Uterus (tissue), 4 donors: ENCODE measurements around the gene COL4A2. TPM values are rescaled to one million over a fixed set of nuclear protein-coding genes. Genes with fewer than 3 reads are reported as not detected.

ENCODE experiments used
- DNase-seq, 2 donors: peaks; one replicate each; pipeline ENCODE4 v3.0.0-alpha.2; 2019 to 2020
- H3K27ac ChIP-seq, 2 donors: fragments of 200-600 bp; sonication (generic); 1 replicate in 1 of 2; 2 replicates in 1 of 2; pipeline ENCODE4 v1.5.1; 2016 to 2018
- H3K27me3 ChIP-seq, 2 donors: fragments of 200-600 bp; sonication (generic); one replicate each; pipeline ENCODE4 v1.5.1; 2018 to 2019; ENCODE audit warnings: control low read depth in 1 of 2
- H3K36me3 ChIP-seq, 2 donors: fragments of 200-600 bp; sonication (generic); one replicate each; pipeline ENCODE4 v1.5.1; 2019; ENCODE audit warnings: control low read depth in 1 of 2
- H3K4me1 ChIP-seq, 2 donors: fragments of 200-600 bp; sonication (generic); one replicate each; pipeline ENCODE4 v1.5.1; 2018 to 2019; ENCODE audit warnings: control low read depth in 1 of 2
- H3K4me3 ChIP-seq, 2 donors: fragments of 200-600 bp; sonication (generic); 1 replicate in 1 of 2; 2 replicates in 1 of 2; pipeline ENCODE4 v1.5.1; 2018 to 2019; ENCODE audit warnings: mild to moderate bottlenecking in 1 of 2
- H3K9me3 ChIP-seq, 2 donors: fragments of 200-600 bp; sonication (generic); one replicate each; pipeline ENCODE4 v1.5.1; 2019; ENCODE audit warnings: control low read depth in 1 of 2
- CTCF ChIP-seq, 4 experiments: fragments of 200-600 bp in 2 of 4; fragments of 450-650 bp in 2 of 4; sonication (generic) in 2 of 4; IDR thresholded peaks; one replicate each; pipeline ENCODE4 v1.5.1; 2016 to 2019; ENCODE audit warnings: antibody characterized with exemption in 4 of 4, mild to moderate bottlenecking in 2 of 4, moderate library complexity in 1 of 4
- POLR2A ChIP-seq, 2 donors: fragments of 450-650 bp; IDR thresholded peaks; one replicate each; pipeline ENCODE4 v1.6.1; 2016; ENCODE audit warnings: antibody characterized with exemption in 2 of 2, mild to moderate bottlenecking in 1 of 2, moderate library complexity in 1 of 2
- intact Hi-C: fragments of 100-400 bp; cut with DNase I; formaldehyde crosslinking; loops from one replicate; pipeline ENCODE4 v1.15.1; 2023; ENCODE audit warnings: low total_unique reads
- total RNA-seq, 4 donors: library from RNA; depleted of rRNA in 3 of 4; stranded (reverse); fragments of >200 nt in 3 of 4; gene quantifications; one replicate each; pipeline versions ENCODE4 v1.1.0 to v1.2.4, GENCODE V29; 2014 to 2023
- donor health status: DM: yes; HTN: yes; CAD: no.

The COL4A2 gene
- total RNA-seq, 4 donors from 2014 or later, result 157 to 606 (median 284) TPM

GRCh38 chr13:110323172-110323891 lies 16.2 kb downstream of the COL4A2 start:
- H3K27ac ChIP-seq, result peak overlapping the region; percentile 60
- H3K4me1 ChIP-seq, result peaks cover 6 to 13% of the 10 kb centered on the region in 2 donors
- TF ChIP-seq POLR2A (IDR thresholded peaks at IDR 0.05) (no peak), CTCF (IDR thresholded peaks at IDR 0.05) (peak in 1 of 4 experiments; percentile 20)
- H3K4me3 ChIP-seq, result no peak overlapping the region
- H3K27me3 ChIP-seq, result no peaks in the 10 kb centered on the region
- intact Hi-C loops, result no loop called here
- H3K9me3 ChIP-seq, result no peaks in the 10 kb centered on the region
- peak in 1 of 2 donors; percentile 70 for DNase-seq
- H3K36me3 ChIP-seq, result no peaks in the 10 kb centered on the region

- H3K9me3 ChIP-seq, result no peaks in the 10 kb centered on the region
- H3K27ac ChIP-seq, result peak overlapping the region; percentile 58 to 60
- H3K4me3 ChIP-seq, result no peak overlapping the region
- DNase-seq, result peak in 1 of 2 donors; percentile 20
- H3K27me3 ChIP-seq, result no peaks in the 10 kb centered on the region
- intact Hi-C loops, result no loop called here
- TF ChIP-seq POLR2A (IDR thresholded peaks at IDR 0.05) (no peak), CTCF (IDR thresholded peaks at IDR 0.05) (no peak)
- H3K36me3 ChIP-seq, result no peaks in the 10 kb centered on the region
- peaks cover 6 to 13% of the 10 kb centered on the region in 2 donors for H3K4me1 ChIP-seq
Measured at GRCh38 chr13:110324026-110324749, 17.1 kb downstream of the COL4A2 start.

GRCh38 chr13:110326263-110326904 lies 19.3 kb downstream of the COL4A2 start:
- H3K4me1 ChIP-seq, result peaks cover 16 to 25% of the 10 kb centered on the region in 2 donors
- no peaks in the 10 kb centered on the region for H3K36me3 ChIP-seq
- no peak for DNase-seq
- H3K27ac ChIP-seq, result peak overlapping the region; percentile 25 to 48
- H3K4me3 ChIP-seq, result no peak overlapping the region
- TF ChIP-seq CTCF (IDR thresholded peaks at IDR 0.05) (no peak), POLR2A (IDR thresholded peaks at IDR 0.05) (no peak)
- intact Hi-C loops, result no loop called here
- no peaks in the 10 kb centered on the region for H3K9me3 ChIP-seq
- H3K27me3 ChIP-seq, result no peaks in the 10 kb centered on the region

GRCh38 chr13:110327051-110327721 lies 20.1 kb downstream of the COL4A2 start:
- H3K27ac ChIP-seq, result peak overlapping the region; percentile 25 to 84
- no peaks in the 10 kb centered on the region for H3K9me3 ChIP-seq
- no peak overlapping the region for H3K4me3 ChIP-seq
- no peaks in the 10 kb centered on the region for H3K27me3 ChIP-seq
- no peak for DNase-seq
- H3K4me1 ChIP-seq, result peaks cover 16 to 25% of the 10 kb centered on the region in 2 donors
- intact Hi-C loops, result no loop called here
- no peak for TF ChIP-seq CTCF (IDR thresholded peaks at IDR 0.05)
- no peak for TF ChIP-seq POLR2A (IDR thresholded peaks at IDR 0.05)
- no peaks in the 10 kb centered on the region for H3K36me3 ChIP-seq
